HT-29 (cell line): ENCODE measurements around the gene RAB1B. TPM values are rescaled to one million over a fixed set of nuclear protein-coding genes. Genes with fewer than 3 reads are reported as not detected.
A peak's percentile ranks its signal among the peaks of the same experiment; 100 is the strongest.
"Not testable (repeated sequence)": the region's sequence is repeated elsewhere in the genome, so short reads cannot be mapped to it uniquely, and the experiment has no call there.

Experiments used
- DNase-seq: peaks from one replicate; pipeline ENCODE4 v3.0.0-alpha.2; 2015; ENCODE audit warnings: low spot score
- total RNA-seq: library from RNA; depleted of rRNA; stranded (reverse); fragments of >200 nt; shearing (Covaris generic); gene quantifications from 2 replicates; pipeline ENCODE4 v1.2.3, GENCODE V29; 2014

The RAB1B gene
- total RNA-seq, 1 experiment from 2014 or later: 357 TPM

- no peak for DNase-seq
Measured at GRCh38 chr11:66302656-66303055, 34.2 kb downstream of the RAB1B start.

- no peak for DNase-seq
Measured at GRCh38 chr11:66309475-66309874, 41.0 kb downstream of the RAB1B start.

DNA sequence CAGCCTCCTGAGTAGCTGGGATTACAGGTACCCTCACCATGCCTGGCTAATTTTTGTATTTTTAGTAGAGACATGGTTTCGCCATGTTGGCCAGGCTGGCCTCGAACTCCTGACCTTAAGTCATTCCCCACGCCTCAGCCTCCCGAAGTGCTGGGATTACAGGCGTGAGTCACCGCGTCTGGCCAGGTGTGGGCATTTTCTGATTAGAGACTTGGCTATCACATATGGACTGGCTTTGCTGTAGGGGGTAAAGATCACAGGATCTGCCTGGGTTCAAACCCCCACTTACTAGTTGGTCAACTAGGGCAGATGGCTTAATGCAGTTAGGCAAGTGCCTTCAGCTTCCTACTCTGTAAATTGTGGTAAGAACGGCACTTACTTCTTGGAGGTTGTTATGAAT lies 41.9 kb downstream of the RAB1B start:
- DNase-seq: no peak

GRCh38 chr11:66310803-66311440 lies 42.5 kb downstream of the RAB1B start:
- DNase-seq: not testable (repeated sequence)

GRCh38 chr11:66311470-66311964 lies 43.1 kb downstream of the RAB1B start:
- DNase-seq: no peak

- DNase-seq: peak; percentile 98
Measured at GRCh38 chr11:66311965-66312548, 43.6 kb downstream of the RAB1B start.

GRCh38 chr11:66312549-66313320 lies 44.3 kb downstream of the RAB1B start:
- DNase-seq: peak; percentile 99

DNA sequence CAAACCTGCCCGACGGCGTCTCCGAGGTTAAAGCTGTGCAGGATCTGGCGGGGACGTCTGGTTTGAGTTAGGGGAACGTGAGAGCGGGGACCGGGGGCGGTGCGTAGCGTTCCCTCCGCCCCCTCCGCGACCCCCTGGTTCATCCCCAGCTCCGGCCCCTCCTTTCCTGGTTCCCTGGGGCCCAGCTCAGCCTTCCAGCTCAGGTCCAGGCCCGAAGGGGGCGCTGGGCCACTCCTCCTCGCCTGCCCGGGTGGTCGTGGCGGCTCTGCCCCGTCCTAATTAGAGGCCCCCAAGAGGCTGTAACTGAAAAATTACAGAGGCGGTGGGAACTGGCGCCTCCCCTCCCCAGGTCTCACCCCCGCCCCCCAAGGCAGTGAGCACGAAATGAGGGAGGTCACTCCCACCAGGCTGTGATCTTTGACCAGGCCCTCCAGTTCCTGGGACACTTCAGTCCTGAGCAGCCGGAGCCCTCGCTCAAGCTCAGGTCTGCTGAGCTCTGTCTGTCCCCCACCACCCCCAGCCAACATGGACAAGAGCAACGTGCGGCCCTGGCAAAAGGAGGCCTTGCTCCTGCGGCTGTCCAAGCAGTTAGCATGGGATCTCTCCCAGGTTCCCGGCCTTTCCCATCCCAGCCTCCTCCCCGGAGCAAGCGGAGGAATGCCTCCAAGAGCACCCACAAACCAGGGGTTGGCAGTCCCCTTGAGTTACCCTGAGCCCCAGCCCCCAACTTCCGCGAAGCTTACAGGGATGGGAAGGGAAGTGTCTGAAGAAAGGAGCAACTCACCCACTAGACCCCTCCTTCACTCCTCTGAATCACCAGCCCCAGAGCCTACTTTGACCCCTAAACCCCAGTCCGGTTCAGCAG lies 45.1 kb downstream of the RAB1B start:
- no peak for DNase-seq

DNA sequence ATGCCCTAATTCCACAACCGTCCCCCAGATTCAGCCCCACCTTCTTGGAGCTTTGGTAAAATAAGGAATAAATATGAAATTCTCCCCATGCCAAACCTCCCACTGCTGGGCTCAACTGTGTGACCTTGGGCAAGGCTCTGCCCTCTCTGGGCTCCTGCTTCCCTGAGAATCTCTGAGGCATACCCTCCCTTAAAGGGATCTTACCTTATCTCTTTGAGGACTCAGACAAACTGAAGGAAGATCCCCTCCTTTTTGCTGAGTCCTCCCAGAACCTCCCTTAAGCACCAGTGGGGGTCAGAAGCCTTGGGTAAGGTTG lies 45.7 kb downstream of the RAB1B start:
- DNase-seq: no peak

- no peak for DNase-seq
Measured at GRCh38 chr11:66314561-66315497, 46.4 kb downstream of the RAB1B start.

DNA sequence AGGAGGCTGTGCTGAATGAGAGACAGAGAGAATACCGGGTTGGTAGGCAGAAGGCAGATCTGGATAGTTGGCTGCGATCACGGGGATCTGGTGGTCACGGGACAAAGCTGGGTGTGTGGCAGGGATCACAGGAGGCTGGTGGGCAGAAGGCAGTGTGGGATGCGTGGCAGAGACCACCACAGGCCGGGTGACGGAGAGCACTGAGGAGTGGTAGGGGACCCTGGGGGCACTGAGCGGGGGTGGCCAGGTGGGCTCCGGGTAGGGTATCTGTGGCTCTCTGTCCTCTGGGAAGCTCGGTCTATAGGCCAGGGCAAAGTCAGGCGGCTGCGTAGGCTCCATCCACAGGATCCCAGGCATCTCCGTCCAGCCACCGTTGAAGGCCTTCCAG lies 47.1 kb downstream of the RAB1B start:
- DNase-seq: no peak

DNA sequence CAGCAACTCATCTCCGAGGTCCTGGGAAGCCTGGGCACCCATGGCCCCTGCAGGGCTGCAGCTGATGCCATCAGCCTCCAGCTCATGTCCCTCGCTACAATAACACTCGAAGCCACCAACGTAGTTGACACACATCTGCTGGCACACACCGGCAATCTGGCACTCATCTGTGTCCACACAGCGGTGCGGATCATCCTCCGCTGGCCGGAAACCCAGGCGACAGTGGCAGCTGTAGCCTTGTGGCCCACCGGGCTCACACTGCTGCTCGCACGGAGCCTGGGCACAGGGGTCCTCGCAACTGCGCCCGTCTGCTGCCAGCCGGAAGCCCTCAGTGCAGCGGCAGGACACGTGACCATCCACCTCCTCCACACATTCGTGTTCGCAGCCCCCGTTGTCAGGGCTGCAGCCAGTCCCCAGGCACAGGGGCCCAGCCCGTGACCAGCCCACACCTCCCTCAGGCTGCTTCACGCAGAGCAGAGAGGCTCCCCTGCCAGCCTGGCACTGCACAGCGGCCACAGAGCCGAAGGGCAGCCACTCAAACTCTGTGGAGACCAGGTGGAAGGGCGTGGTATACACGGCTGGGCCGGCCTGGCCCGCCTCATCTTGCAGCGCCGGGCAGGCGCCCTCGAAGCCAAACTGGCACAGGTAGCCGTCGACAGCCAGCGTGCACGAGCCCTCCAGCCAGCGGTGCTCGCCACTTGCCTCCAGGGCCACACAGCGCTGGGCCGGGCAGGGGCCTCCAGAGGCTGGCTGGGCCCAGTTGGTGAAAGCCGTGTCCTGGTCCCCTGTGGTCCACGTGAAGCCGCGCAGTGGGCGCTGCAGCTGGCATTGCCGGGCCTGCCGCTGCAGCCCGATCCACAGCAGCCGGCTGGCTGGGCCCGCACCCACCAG lies 47.7 kb downstream of the RAB1B start:
- DNase-seq: no peak

- DNase-seq: no peak
Measured at GRCh38 chr11:66316849-66317251, 48.4 kb downstream of the RAB1B start, which contains the start of gene CD248. Gene CD248 (minus strand): TSS chr11:66317044. CDS start chr11:66317027, 17 bp downstream.

- no peak for DNase-seq
Measured at GRCh38 chr11:66317322-66317722, 48.9 kb downstream of the RAB1B start.

DNA sequence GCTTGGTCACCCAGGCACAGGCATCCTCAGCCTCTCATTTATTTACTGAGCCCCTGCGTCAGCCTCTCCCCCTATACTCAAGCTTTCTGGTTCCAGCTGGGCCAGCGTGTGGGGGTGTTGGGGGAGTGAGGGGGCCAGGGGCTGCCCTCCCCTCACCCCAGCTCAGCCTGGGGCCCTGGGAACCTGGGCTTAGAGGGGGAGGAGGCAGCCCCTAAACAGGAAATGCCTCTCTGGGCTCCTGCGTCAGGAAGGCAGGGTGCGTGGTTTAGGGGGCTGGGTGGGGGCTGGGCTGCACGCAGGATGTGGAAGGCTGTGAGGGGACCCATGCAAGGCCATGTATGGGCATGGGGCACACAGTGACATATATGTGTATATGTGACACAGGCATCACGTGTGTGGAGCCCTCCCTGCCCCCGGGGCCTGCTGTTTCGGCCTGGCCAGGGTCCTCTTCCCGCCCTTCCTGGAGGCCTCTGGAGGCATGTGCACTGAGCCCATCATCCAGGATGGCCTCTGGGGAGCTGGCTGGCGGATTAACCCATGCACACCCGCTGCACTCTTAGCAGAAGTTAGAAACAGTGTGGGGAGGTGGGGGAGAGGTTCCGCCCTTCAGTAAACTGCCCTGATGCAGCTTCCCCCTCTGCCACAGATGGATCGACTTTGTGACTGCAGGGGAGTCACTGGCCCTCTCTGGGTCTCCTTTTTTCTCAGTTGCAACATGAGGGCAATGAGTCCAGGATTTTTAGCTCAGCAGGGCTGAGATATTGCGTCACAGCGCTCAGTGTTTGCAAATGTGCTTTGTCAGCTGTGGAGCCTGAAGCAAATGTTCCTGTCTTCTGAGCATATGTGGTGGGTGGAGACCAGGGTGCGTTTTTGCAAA lies 49.5 kb downstream of the RAB1B start:
- DNase-seq: no peak

GRCh38 chr11:66318600-66318970 lies 50.1 kb downstream of the RAB1B start:
- no peak for DNase-seq

DNA sequence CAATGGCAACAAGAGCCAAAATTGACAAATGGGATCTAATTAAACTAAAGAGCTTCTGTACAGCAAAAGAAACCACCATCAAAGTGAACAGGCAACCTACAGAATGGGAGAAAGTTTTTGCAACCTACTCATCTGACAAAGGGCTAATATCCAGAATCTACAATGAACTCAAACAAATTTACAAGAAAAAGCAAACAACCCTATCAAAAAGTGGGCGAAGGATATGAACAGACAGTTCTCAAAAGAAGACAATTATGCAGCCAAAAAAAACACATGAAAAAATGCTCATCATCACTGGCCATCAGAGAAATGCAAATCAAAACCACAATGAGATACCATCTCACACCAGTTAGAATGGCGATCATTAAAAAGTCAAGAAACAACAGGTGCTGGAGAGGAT lies 51.9 kb downstream of the RAB1B start:
- not testable (repeated sequence) for DNase-seq

GRCh38 chr11:66320748-66321147 lies 52.3 kb downstream of the RAB1B start:
- not testable (repeated sequence) for DNase-seq

GRCh38 chr11:66321606-66322005 lies 53.2 kb downstream of the RAB1B start:
- no peak for DNase-seq
